OCI-LY7 (cell line): ENCODE measurements around the gene KLF11. TPM values are rescaled to one million over a fixed set of nuclear protein-coding genes. Genes with fewer than 3 reads are reported as not detected.

Source experiments
- BruUV-seq: library from RNA; stranded (reverse); fragments of 400-500 nt; replicated peaks from 2 replicates; lab custom pipeline; 2021; lab: Mats Ljungman, UMichigan
- CTCF ChIA-PET: fragments of 300-600 bp; sonication (Branson Sonifier 250); formaldehyde crosslinking; loops from one replicate; lab custom pipeline; 2022; ENCODE audit warnings: antibody characterized with exemption; ENCODE audit not compliant: unreplicated experiment; lab: Charles Lee
- POLR2A ChIA-PET: fragments of 300-600 bp; sonication (Branson Sonifier 250); formaldehyde crosslinking; loops from one replicate; lab custom pipeline; 2022; ENCODE audit warnings: antibody characterized with exemption; lab: Charles Lee
- DNase-seq: peaks from one replicate; pipeline ENCODE4 v3.0.0-alpha.2; 2015; ENCODE audit warnings: low spot score
- H2AFZ ChIP-seq: fragments of 200-600 bp; sonication (generic), shearing (Covaris generic); 2 replicates; pipeline ENCODE4 v1.6.1; 2014; ENCODE audit warnings: mild to moderate bottlenecking, antibody characterized with exemption, low read length, moderate library complexity
- H3K27ac ChIP-seq: fragments of 200-600 bp; sonication (generic); 2 replicates; pipeline ENCODE4 v1.5.1; 2014; ENCODE audit warnings: mixed run types, low read depth, mild to moderate bottlenecking, moderate library complexity, low read length, inconsistent platforms; ENCODE audit not compliant: poor library complexity, severe bottlenecking
- H3K36me3 ChIP-seq: fragments of 200-600 bp; sonication (generic); 2 replicates; pipeline ENCODE4 v1.6.1; 2014; ENCODE audit warnings: mild to moderate bottlenecking, antibody characterized with exemption, low read length, moderate library complexity, mixed read lengths; ENCODE audit not compliant: insufficient read depth
- H3K4me1 ChIP-seq: fragments of 200-600 bp; sonication (generic); 2 replicates; pipeline ENCODE4 v1.5.1; 2014; ENCODE audit warnings: mild to moderate bottlenecking, low read length; ENCODE audit not compliant: insufficient read depth, poor library complexity, severe bottlenecking
- H3K4me2 ChIP-seq: fragments of 200-600 bp; sonication (generic); 2 replicates; pipeline ENCODE4 v1.6.1; 2014; ENCODE audit warnings: mild to moderate bottlenecking, low read length
- H3K4me3 ChIP-seq: fragments of 200-600 bp; sonication (generic); 2 replicates; pipeline ENCODE4 v1.5.1; 2014; ENCODE audit warnings: mild to moderate bottlenecking, low read depth, low read length; ENCODE audit not compliant: poor library complexity, severe bottlenecking
- H3K79me2 ChIP-seq: fragments of 200-600 bp; sonication (generic); 2 replicates; pipeline ENCODE4 v1.6.1; 2016; ENCODE audit warnings: low read depth, mild to moderate bottlenecking, low read length, moderate library complexity, mixed read lengths; ENCODE audit not compliant: insufficient read depth
- H3K9me2 ChIP-seq: fragments of 200-600 bp; sonication (generic); 2 replicates; pipeline ENCODE4 v1.6.1; 2016; ENCODE audit warnings: mild to moderate bottlenecking, low read length, mixed read lengths; ENCODE audit not compliant: insufficient read depth
- H3K9me3 ChIP-seq: fragments of 200-600 bp; sonication (generic); 2 replicates; pipeline ENCODE4 v1.6.1; 2014; ENCODE audit warnings: mild to moderate bottlenecking, mixed run types, low read length, mixed read lengths
- H4K20me1 ChIP-seq: fragments of 200-600 bp; sonication (generic); 2 replicates; pipeline ENCODE4 v1.6.1; 2014; ENCODE audit warnings: mild to moderate bottlenecking, antibody characterized with exemption, low read length, moderate library complexity, mixed read lengths; ENCODE audit not compliant: insufficient read depth
- EZH2phosphoT487 ChIP-seq: fragments of 200-600 bp; sonication (generic); IDR thresholded peaks from 2 replicates; pipeline ENCODE4 v1.6.1; 2018; ENCODE audit warnings: low read depth, borderline replicate concordance, mild to moderate bottlenecking, mixed run types, antibody characterized with exemption, low read length, moderate library complexity, mixed read lengths
- intact Hi-C: fragments of 100-400 bp; cut with micrococcal nuclease; formaldehyde crosslinking; loops from one replicate; pipeline ENCODE4 v1.10.0; 2022; ENCODE audit not compliant: unreplicated experiment
- total RNA-seq, 2 experiments: library from RNA; depleted of rRNA in 1 of 2; stranded (reverse); fragments of >200 nt in 1 of 2; shearing (Covaris generic) in 1 of 2; gene quantifications; 2 replicates each; pipeline ENCODE4 v1.2.3, GENCODE V29; 2014 to 2022
- TF ChIP-seq, protein P1 (sequence below): fragments of 200-600 bp; sonication (generic); conservative IDR thresholded peaks from 2 replicates; pipeline ENCODE4 v1.5.1; 2014; ENCODE audit warnings: mild to moderate bottlenecking, antibody characterized with exemption, low read length, moderate library complexity, mixed read lengths

Gene KLF11
- total RNA-seq, 2 experiments from 2014 or later, result 6.5 to 14.9 TPM

DNA sequence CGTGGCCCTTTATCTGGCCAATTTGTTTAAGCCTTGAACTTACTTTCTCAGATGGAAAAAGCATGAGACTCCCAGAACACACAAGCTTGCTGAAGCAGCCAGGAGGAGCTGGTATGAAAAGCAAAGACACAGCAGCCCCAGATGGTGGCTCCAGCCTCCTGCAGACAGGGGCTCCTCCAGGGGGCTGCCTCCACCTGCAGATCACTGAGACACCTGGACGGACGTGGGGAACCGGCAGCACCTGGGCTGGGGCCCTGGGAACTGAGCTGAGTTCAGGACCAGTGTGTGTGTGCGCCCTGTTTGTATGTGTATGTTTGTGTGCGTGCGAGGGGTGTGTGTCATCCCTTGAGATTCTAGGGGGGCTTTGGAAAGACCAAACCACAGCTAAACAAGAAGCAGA lies 28.2 kb downstream of the KLF11 start:
- CTCF ChIA-PET, result interaction anchor here (0.7 to 3.0 kb wide), 3 partner anchors 11 to 54 kb away, joined by 3 to 23 read pairs (median 11); no protein-coding TSS in a partner anchor
- Histone ChIP-seq H3K79me2 (no peaks in the 10 kb centered on the region), H3K27ac (no peak overlapping the region), H3K4me1 (peaks cover 17% of the 10 kb centered on the region), H4K20me1 (no peaks in the 10 kb centered on the region), H3K4me2 (peak overlapping the region; percentile 23; the same call in 1 of the 2 replicates), H3K9me2 (no peaks in the 10 kb centered on the region), H3K4me3 (no peak overlapping the region), H2AFZ (no peak overlapping the region), H3K9me3 (peaks cover 5% of the 10 kb centered on the region; the same call in 1 of the 2 replicates), H3K36me3 (no peaks in the 10 kb centered on the region)
- POLR2A ChIA-PET, result interaction anchor here (0.9 to 1.5 kb wide), 7 partner anchors 11 to 336 kb away, joined by 3 to 8 read pairs (median 6); no protein-coding TSS in a partner anchor
- peak; percentile 66 for DNase-seq
- TF ChIP-seq, protein P1, sequence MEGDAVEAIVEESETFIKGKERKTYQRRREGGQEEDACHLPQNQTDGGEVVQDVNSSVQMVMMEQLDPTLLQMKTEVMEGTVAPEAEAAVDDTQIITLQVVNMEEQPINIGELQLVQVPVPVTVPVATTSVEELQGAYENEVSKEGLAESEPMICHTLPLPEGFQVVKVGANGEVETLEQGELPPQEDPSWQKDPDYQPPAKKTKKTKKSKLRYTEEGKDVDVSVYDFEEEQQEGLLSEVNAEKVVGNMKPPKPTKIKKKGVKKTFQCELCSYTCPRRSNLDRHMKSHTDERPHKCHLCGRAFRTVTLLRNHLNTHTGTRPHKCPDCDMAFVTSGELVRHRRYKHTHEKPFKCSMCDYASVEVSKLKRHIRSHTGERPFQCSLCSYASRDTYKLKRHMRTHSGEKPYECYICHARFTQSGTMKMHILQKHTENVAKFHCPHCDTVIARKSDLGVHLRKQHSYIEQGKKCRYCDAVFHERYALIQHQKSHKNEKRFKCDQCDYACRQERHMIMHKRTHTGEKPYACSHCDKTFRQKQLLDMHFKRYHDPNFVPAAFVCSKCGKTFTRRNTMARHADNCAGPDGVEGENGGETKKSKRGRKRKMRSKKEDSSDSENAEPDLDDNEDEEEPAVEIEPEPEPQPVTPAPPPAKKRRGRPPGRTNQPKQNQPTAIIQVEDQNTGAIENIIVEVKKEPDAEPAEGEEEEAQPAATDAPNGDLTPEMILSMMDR, result peak; percentile 50
- TF ChIP-seq EZH2phosphoT487, result no peak
- BruUV-seq, result no TSS peak
- intact Hi-C loops, result no loop called here

DNA sequence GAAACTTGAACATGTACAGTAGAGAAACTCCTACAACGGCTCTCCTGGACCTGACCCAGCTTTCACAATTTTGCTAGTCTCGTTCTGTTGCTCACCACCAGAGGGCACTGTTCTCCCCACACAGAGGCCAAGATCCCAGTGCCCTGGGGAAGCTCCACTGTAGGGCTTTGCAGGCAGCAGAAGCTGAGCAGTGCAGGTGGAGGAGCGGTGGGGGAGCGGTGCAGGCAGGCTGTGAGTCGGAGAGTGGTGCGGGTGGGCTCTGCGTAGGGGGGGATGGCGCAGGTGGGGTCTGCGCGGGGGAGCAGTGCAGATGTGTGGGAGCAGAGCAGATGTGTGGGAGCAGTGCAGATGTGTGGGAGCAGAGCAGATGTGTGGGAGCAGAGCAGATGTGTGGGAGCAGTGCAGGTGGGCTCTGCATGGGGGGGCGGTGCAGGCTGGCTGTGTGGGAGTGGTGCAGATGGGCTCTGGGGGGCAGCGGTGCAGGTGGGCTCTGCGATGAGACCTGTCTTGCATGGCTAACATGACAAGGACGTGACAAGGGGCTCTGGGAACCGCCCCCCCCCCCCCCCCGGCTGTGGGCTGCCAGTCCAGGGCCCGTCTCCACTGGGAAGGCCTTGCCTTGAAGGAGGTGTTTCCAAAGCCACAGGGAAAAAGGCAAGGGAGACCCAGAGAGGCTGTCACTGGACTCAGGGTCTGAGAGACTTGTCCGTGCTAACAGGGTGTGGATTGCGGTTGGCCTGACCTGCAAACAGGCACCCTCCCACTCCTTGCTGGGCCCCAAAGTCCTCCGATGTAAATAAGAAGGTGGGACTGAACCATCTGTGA lies 29.5 kb downstream of the KLF11 start:
- no peak overlapping the region for H3K4me3 ChIP-seq
- ChIA-PET CTCF (interaction anchor here (0.7 to 3.0 kb wide), 4 partner anchors 10 to 362 kb away, joined by 5 to 23 read pairs (median 11); no protein-coding TSS in a partner anchor), POLR2A (interaction anchor here (0.6 to 1.5 kb wide), 11 partner anchors 10 to 847 kb away, joined by 3 to 8 read pairs (median 4); no protein-coding TSS in a partner anchor)
- H3K4me2 ChIP-seq, result no peak overlapping the region
- TF ChIP-seq EZH2phosphoT487, result no peak
- TF ChIP-seq, protein P1, result peak; percentile 93
- no peaks in the 10 kb centered on the region for H3K79me2 ChIP-seq
- H2AFZ ChIP-seq, result no peak overlapping the region
- no peak overlapping the region for H3K27ac ChIP-seq
- H3K9me2 ChIP-seq, result no peaks in the 10 kb centered on the region
- H3K36me3 ChIP-seq, result no peaks in the 10 kb centered on the region
- peaks cover 1% of the 10 kb centered on the region; the same call in 1 of the 2 replicates for H3K9me3 ChIP-seq
- no TSS peak for BruUV-seq
- H3K4me1 ChIP-seq, result peaks cover 17% of the 10 kb centered on the region
- no peaks in the 10 kb centered on the region for H4K20me1 ChIP-seq
- intact Hi-C loops, result loop anchor here (1.0 to 2.0 kb wide), 3 partner anchors 24 to 362 kb away; no protein-coding TSS in a partner anchor
- DNase-seq, result peak; percentile 91
